ENCODE measurements around the gene CPE. TPM values are rescaled to one million over a fixed set of nuclear protein-coding genes. Genes with fewer than 3 reads are reported as not detected.
A peak's percentile ranks its signal among the peaks of the same experiment; 100 is the strongest.

The CPE gene
- total and polyA plus RNA-seq, 10 of the 15 experiments (the other 5 are each of a cell fraction or from before 2014, with no cell fraction given) = 0.05 to 0.14 TPM; not detected in 8

- no peak for TF ChIP-seq MYC (IDR thresholded peaks at IDR 0.05; ENCODE audit: insufficient read depth, insufficient read length, insufficient replicate concordance, low read length, severe bottlenecking)
- no peak for TF ChIP-seq PML (IDR thresholded peaks at IDR 0.05; ENCODE audit: low read length)
- TF ChIP-seq RAD21 (IDR thresholded peaks at IDR 0.05; ENCODE audit: insufficient read depth, low read depth, low read length) = peak; percentile 40
- TF ChIP-seq SUZ12 (IDR thresholded peaks at IDR 0.05; ENCODE audit: unreplicated experiment) = no peak
- TF ChIP-seq CHD1 (IDR thresholded peaks at IDR 0.05; ENCODE audit: low read depth, low read length) = no peak
Measured at GRCh38 chr4:165345666-165346417, 33.0 kb upstream of the CPE start (continued).

- no peaks in the 10 kb centered on the region for H4K20me1 ChIP-seq (ENCODE audit: control insufficient read depth, insufficient read depth)
- H2AFZ ChIP-seq (ENCODE audit: control insufficient read depth, low read depth, low read length) = no peak overlapping the region
- H3K4me3 ChIP-seq = no peak overlapping the region
- H3K27ac ChIP-seq (ENCODE audit: control insufficient read depth, insufficient read depth) = no peak overlapping the region
- H3K36me3 ChIP-seq (ENCODE audit: control insufficient read depth in 2 of 2, insufficient read depth in 2 of 2, low read length in 1 of 2) = peaks cover 0 to 5% of the 10 kb centered on the region in 2 experiments; a peak in 2 of 4 replicates
- no peak for DNase-seq (ENCODE audit: low read depth, low spot score)
- no peaks in the 10 kb centered on the region for H3K79me2 ChIP-seq (ENCODE audit: control insufficient read depth, insufficient read depth, low read length)
- no peaks in the 10 kb centered on the region for H3K27me3 ChIP-seq (replicated peaks in 1 of 2; ENCODE audit: control insufficient read depth in 2 of 2, insufficient read depth in 2 of 2, low read length in 1 of 2)
- ChIA-PET RAD21 (ENCODE audit: unreplicated experiment) (interaction anchor here (2.2 kb wide), 2 partner anchors 17 to 216 kb away, joined by 4 to 9 read pairs; no protein-coding TSS in a partner anchor), SMC1A (ENCODE audit: uncharacterized antibody, unreplicated experiment) (interaction anchor here (1.1 to 3.8 kb wide), 2 partner anchors 97 to 217 kb away, joined by 3 to 12 read pairs; no protein-coding TSS in a partner anchor), CTCF (interaction anchor here (1.8 to 10.2 kb wide), 2 partner anchors 8 to 216 kb away, joined by 8 to 98 read pairs; no protein-coding TSS in a partner anchor), POLR2A (interaction anchor here (1.9 kb wide), 1 partner anchor 13 kb away, joined by 5 read pairs; no protein-coding TSS in a partner anchor)
- H3K9me3 ChIP-seq (replicated peaks; ENCODE audit: control insufficient read depth, insufficient read depth, low read length) = no peaks in the 10 kb centered on the region
- H3K4me1 ChIP-seq (ENCODE audit: control insufficient read depth, insufficient read depth, low read length) = no peaks in the 10 kb centered on the region
- no TSS peak for BruUV-seq (replicated peaks)
- no peak overlapping the region for H3K4me2 ChIP-seq (ENCODE audit: control insufficient read depth, insufficient read depth)
- FAIRE-seq = no peak
- WGBS (ENCODE audit: insufficient coverage, insufficient replicate concordance, low lambda C conversion rate, missing lambda C conversion rate) = 80% methylated on average over 3 of the region's 3 CpGs
- in situ Hi-C loops (cut with MboI) = loop anchor here (5.0 kb wide), 1 partner anchor 216 kb away; no protein-coding TSS in a partner anchor
- no peak for ATAC-seq
- no peak overlapping the region for H3K9ac ChIP-seq (ENCODE audit: control insufficient read depth, insufficient read depth, low read length)
- intact Hi-C loops (cut with micrococcal nuclease; ENCODE audit: unreplicated experiment) = no loop called here
- no peak for TF ChIP-seq ZNF217 (IDR thresholded peaks at IDR 0.05)
- TF ChIP-seq NFXL1 (IDR thresholded peaks at IDR 0.05; ENCODE audit: borderline replicate concordance) = no peak
- TF ChIP-seq ATF7 (IDR thresholded peaks at IDR 0.05; ENCODE audit: low read depth) = no peak
- no peak for TF ChIP-seq POLR2AphosphoS2 (IDR thresholded peaks at IDR 0.05; ENCODE audit: low read depth, low read length)
- TF ChIP-seq ZNF274 (IDR thresholded peaks at IDR 0.05; ENCODE audit: insufficient read depth, insufficient read length) = no peak
- TF ChIP-seq ZBTB4 (CRISPR knock-in tag; IDR thresholded peaks at IDR 0.05) = no peak
- TF ChIP-seq RAD21 (IDR thresholded peaks at IDR 0.05; ENCODE audit: insufficient read depth, low read depth, low read length) = no peak
- TF ChIP-seq DPF2 (IDR thresholded peaks at IDR 0.05) = no peak
- TF ChIP-seq IKZF2 (IDR thresholded peaks at IDR 0.05) = no peak
- TF ChIP-seq SREBF1 (IDR thresholded peaks at IDR 0.05; ENCODE audit: low read length) = no peak
- no peak for TF ChIP-seq CTCF (IDR thresholded peaks at IDR 0.05 in 2 of 3, conservative IDR thresholded peaks at IDR 0.05 in 1 of 3; ENCODE audit: control insufficient read depth in 2 of 3, extremely low read depth in 1 of 3, insufficient read depth in 1 of 3, low read depth in 3 of 3, low read length in 3 of 3)
- TF ChIP-seq SMARCA5 (IDR thresholded peaks at IDR 0.05) = no peak
Measured at GRCh38 chr4:165347647-165348569, 30.9 kb upstream of the CPE start.

Data from GM12878 (cell line).